IMR-90 (cell line): ENCODE results near the gene TTF2. TPM values are rescaled to one million over a fixed set of nuclear protein-coding genes. Genes with fewer than 3 reads are reported as not detected.

Experiments
- ATAC-seq: fragments of 200-7000 bp; cut with Tn5 transposase; 2 replicates; pipeline ENCODE4 v1.9.1; 2020; ENCODE audit warnings: low read depth, mild to moderate bottlenecking, moderate library complexity
- BruUV-seq: library from RNA; stranded (reverse); fragments of 400-500 nt; replicated peaks from 2 replicates; lab custom pipeline; 2021; lab: Mats Ljungman, UMichigan
- CTCF ChIA-PET: fragments of 300-600 bp; formaldehyde crosslinking; extraction: SDS; loops from one replicate; lab custom pipeline; 2021; ENCODE audit warnings: antibody characterized with exemption; lab: Yijun Ruan, JAX
- POLR2A ChIA-PET: fragments of 300-600 bp; sonication (Branson Sonifier 250); formaldehyde crosslinking; loops from one replicate; lab custom pipeline; 2022; ENCODE audit warnings: antibody characterized with exemption; ENCODE audit not compliant: unreplicated experiment; lab: Charles Lee
- DNase-seq: peaks from one replicate; pipeline ENCODE4 v3.0.0; 2013
- H2AFZ ChIP-seq: replicated peaks from 2 replicates; pipeline ENCODE3; 2013; ENCODE audit warnings: low read length, mild to moderate bottlenecking; ENCODE audit not compliant: poor library complexity
- H2AK5ac ChIP-seq: 2 replicates; pipeline ENCODE4 v1.6.1; 2013; ENCODE audit warnings: low read depth, low read length, inconsistent platforms
- H2AK9ac ChIP-seq: replicated peaks from 2 replicates; pipeline ENCODE3; 2013; ENCODE audit warnings: mild to moderate bottlenecking, low read depth, low read length, moderate library complexity; ENCODE audit not compliant: poor library complexity
- H2BK120ac ChIP-seq: 2 replicates; pipeline ENCODE4 v1.6.1; 2013; ENCODE audit warnings: low read depth, low read length, inconsistent platforms
- H2BK15ac ChIP-seq: 3 replicates; pipeline ENCODE4 v1.6.1; 2013; ENCODE audit warnings: low read depth, low read length, inconsistent platforms
- H2BK20ac ChIP-seq: 2 replicates; pipeline ENCODE4 v1.6.1; 2013; ENCODE audit warnings: low read depth, mild to moderate bottlenecking, inconsistent platforms, low read length, moderate library complexity
- H2BK5ac ChIP-seq: 2 replicates; pipeline ENCODE4 v1.6.1; 2013; ENCODE audit warnings: mild to moderate bottlenecking, low read depth, low read length, inconsistent platforms; ENCODE audit not compliant: poor library complexity, severe bottlenecking
- H3K14ac ChIP-seq: replicated peaks from 2 replicates; pipeline ENCODE4 v1.6.1; 2013; ENCODE audit warnings: low read depth, low read length, inconsistent platforms
- H3K18ac ChIP-seq: 2 replicates; pipeline ENCODE4 v1.6.1; 2013; ENCODE audit warnings: low read depth, low read length, control low read depth
- H3K23ac ChIP-seq: 2 replicates; pipeline ENCODE4 v1.6.1; 2013; ENCODE audit warnings: low read depth, low read length, inconsistent platforms
- H3K27ac ChIP-seq: 2 replicates; pipeline ENCODE4 v1.5.1; 2013; ENCODE audit warnings: mild to moderate bottlenecking, control low read depth, low read length; ENCODE audit not compliant: insufficient read depth
- H3K27me3 ChIP-seq: 2 replicates; pipeline ENCODE4 v1.6.1; 2013; ENCODE audit warnings: low read length; ENCODE audit not compliant: control insufficient read depth, insufficient read depth
- H3K36me3 ChIP-seq: 2 replicates; pipeline ENCODE4 v1.6.1; 2013; ENCODE audit warnings: low read length, mixed read lengths; ENCODE audit not compliant: control insufficient read depth, insufficient read depth
- H3K4ac ChIP-seq: 2 replicates; pipeline ENCODE4 v1.6.1; 2013; ENCODE audit warnings: low read depth, low read length, inconsistent platforms
- H3K4me1 ChIP-seq: 2 replicates; pipeline ENCODE4 v1.6.1; 2013; ENCODE audit warnings: low read length, mixed read lengths; ENCODE audit not compliant: control insufficient read depth, insufficient read depth
- H3K4me2 ChIP-seq: 2 replicates; pipeline ENCODE4 v1.6.1; 2013; ENCODE audit warnings: low read depth, mild to moderate bottlenecking, control low read depth, low read length, moderate library complexity
- H3K4me3 ChIP-seq: 2 replicates; pipeline ENCODE4 v1.5.1; 2013; ENCODE audit warnings: low read depth, mild to moderate bottlenecking, control low read depth, low read length, moderate library complexity; ENCODE audit not compliant: insufficient read depth
- H3K56ac ChIP-seq: 2 replicates; pipeline ENCODE4 v1.6.1; 2013; ENCODE audit warnings: low read length, inconsistent platforms; ENCODE audit not compliant: insufficient read depth; ENCODE audit errors: extremely low read depth
- H3K79me1 ChIP-seq, 2 experiments: 2 replicates each; pipeline ENCODE4 v1.6.1; 2013; ENCODE audit warnings: low read length in 2 of 2, inconsistent platforms in 1 of 2, low read depth in 1 of 2
- H3K9ac ChIP-seq: 2 replicates; pipeline ENCODE4 v1.6.1; 2013; ENCODE audit warnings: low read depth, low read length, control low read depth
- H3K9me1 ChIP-seq: 2 replicates; pipeline ENCODE4 v1.6.1; 2013; ENCODE audit warnings: low read length, inconsistent platforms; ENCODE audit not compliant: insufficient read depth
- H3K9me3 ChIP-seq: 2 replicates; pipeline ENCODE4 v1.6.1; 2013; ENCODE audit warnings: low read length; ENCODE audit not compliant: control insufficient read depth, insufficient read depth
- H4K20me1 ChIP-seq: 2 replicates; pipeline ENCODE4 v1.6.1; 2013; ENCODE audit warnings: low read length, inconsistent platforms; ENCODE audit not compliant: insufficient read depth
- H4K5ac ChIP-seq: 2 replicates; pipeline ENCODE4 v1.6.1; 2013; ENCODE audit warnings: mild to moderate bottlenecking, low read depth, low read length, control low read depth
- H4K8ac ChIP-seq, 2 experiments: 2 replicates each; pipeline ENCODE4 v1.6.1; 2013; ENCODE audit warnings: low read depth in 2 of 2, low read length in 2 of 2, control low read depth in 1 of 2, inconsistent platforms in 1 of 2
- H4K91ac ChIP-seq: 2 replicates; pipeline ENCODE4 v1.6.1; 2013; ENCODE audit warnings: low read depth, low read length, inconsistent platforms; ENCODE audit not compliant: insufficient read depth
- CTCF ChIP-seq: conservative IDR thresholded peaks from 2 replicates; pipeline ENCODE4 v1.5.1; 2012; ENCODE audit warnings: mild to moderate bottlenecking, low read depth, low read length, improper control_type of control experiment
- ELK1 ChIP-seq: fragments of 150-350 bp; IDR thresholded peaks from 2 replicates; pipeline ENCODE4 v1.6.1; 2016; ENCODE audit warnings: low read depth, mild to moderate bottlenecking, low read length, moderate library complexity, borderline replicate concordance
- SMC3 ChIP-seq: fragments of 150-350 bp; IDR thresholded peaks from 2 replicates; pipeline ENCODE4 v1.6.1; 2016; ENCODE audit warnings: low read depth, mild to moderate bottlenecking, antibody characterized with exemption, low read length, moderate library complexity
- WGBS, 2 experiments: methylation state at CpG; one replicate each; pipeline versions ENCODE4 v1.1.5 to v1.1.7; 2013; ENCODE audit warnings: missing lambda C conversion rate in 2 of 2; ENCODE audit not compliant: insufficient read length in 1 of 2; ENCODE audit errors: extremely low coverage in 2 of 2; 5-methylcytosine and 5-hydroxymethylcytosine counted together
- dilution Hi-C: fragments of 300-500 bp; cut with HindIII; formaldehyde crosslinking; loops from one replicate; pipeline ENCODE4 v1.14.3; 2018; ENCODE audit warnings: low sequenced_read_pairs; ENCODE audit not compliant: unreplicated experiment
- in situ Hi-C: fragments of 300-500 bp; cut with MboI; formaldehyde crosslinking; loops from 3 replicates; pipeline ENCODE4 v1.14.3; 2019; ENCODE audit warnings: low sequenced_read_pairs, inconsistent platforms, mixed read lengths
- intact Hi-C: fragments of 100-400 bp; cut with micrococcal nuclease; formaldehyde crosslinking; loops from 2 replicates; pipeline ENCODE4 v1.10.0; 2022
- polyA plus RNA-seq, 3 experiments: library from polyadenylated mRNA; depleted of rRNA; stranded (reverse); fragments of >200 nt; gene quantifications; 2 replicates each; pipeline ENCODE4 v1.2.3, GENCODE V29; 2012; ENCODE audit warnings: low replicate concordance in 1 of 3
- total RNA-seq: library from RNA; depleted of rRNA; stranded (reverse); fragments of >200 nt; gene quantifications from 2 replicates; pipeline ENCODE4 v1.2.3, GENCODE V29; 2012

Gene TTF2
- total and polyA plus RNA-seq, 2 of the 4 experiments (the other 2 are of a cell fraction), result 11.5 to 14.7 TPM

- Histone ChIP-seq H2BK120ac (no peak overlapping the region), H3K18ac (no peak overlapping the region), H3K4me2 (no peak overlapping the region), H3K27me3 (no peaks in the 10 kb centered on the region), H3K9me3 (no peaks in the 10 kb centered on the region), H3K4me1 (peaks cover 2% of the 10 kb centered on the region), H3K9me1 (peaks cover 9% of the 10 kb centered on the region; the same call in 1 of the 2 replicates), H2AK9ac (no peak overlapping the region), H3K23ac (no peak overlapping the region), H3K79me1 (no peaks in the 10 kb centered on the region), H3K4ac (no peak overlapping the region), H4K20me1 (peaks cover 2% of the 10 kb centered on the region; the same call in 1 of the 2 replicates), H3K14ac (no peak overlapping the region), H2BK15ac (no peak overlapping the region), H4K5ac (no peak overlapping the region), H2AK5ac (no peak overlapping the region), H2BK20ac (no peak overlapping the region), H3K9ac (no peak overlapping the region), H4K91ac (no peak overlapping the region), H4K8ac (no peak overlapping the region), H3K36me3 (peaks cover 6% of the 10 kb centered on the region), H3K56ac (no peak overlapping the region), H2BK5ac (no peak overlapping the region), H3K27ac (no peak overlapping the region), H3K4me3 (no peak overlapping the region), H2AFZ (no peak overlapping the region)
- DNase-seq (no peak), ATAC-seq (no peak)
- 81% methylated on average over 4 of the region's 6 CpGs; no CpG with 5 or more reads in 1 of the 2 experiments for WGBS, 2 experiments
- in situ Hi-C loops, result no loop called here
- TF ChIP-seq ELK1 (no peak), SMC3 (no peak), CTCF (no peak)
- dilution Hi-C loops, result no loop called here
- intact Hi-C loops, result no loop called here
- ChIA-PET POLR2A (no interaction called here), CTCF (no interaction called here)
- no TSS peak for BruUV-seq
Observed at GRCh38 chr1:117087686-117088085, 27.6 kb downstream of the TTF2 start.
